A549 (cell line): ENCODE measurements around the gene TAS2R50. TPM values are rescaled to one million over a fixed set of nuclear protein-coding genes. Genes with fewer than 3 reads are reported as not detected.

Experiments used
- ATAC-seq, 2 experiments: fragments of 200-7000 bp in 1 of 2; fragments of >200 bp in 1 of 2; cut with Nextera tagmentation in 1 of 2; cut with Tn5 transposase in 1 of 2; 3 replicates each; pipeline versions ENCODE4 v1.8.0 to v1.9.1; 2018 to 2020; ENCODE audit warnings: mild to moderate bottlenecking in 1 of 2, moderate library complexity in 1 of 2
- CTCF ChIA-PET: fragments of 300-600 bp; sonication (Branson Sonifier 250); formaldehyde crosslinking; extraction: SDS; loops from one replicate; lab custom pipeline; 2021; ENCODE audit warnings: antibody characterized with exemption, inconsistent platforms; lab: Yijun Ruan, JAX
- POLR2A ChIA-PET: fragments of 350-600 bp; formaldehyde crosslinking; extraction: SDS; loops from one replicate; lab custom pipeline; 2021; ENCODE audit warnings: antibody characterized with exemption, inconsistent platforms; lab: Yijun Ruan, JAX
- DNase-seq, 2 experiments: peaks; one replicate each; pipeline versions ENCODE4 v3.0.0 to v3.0.0-alpha.2; 2011 to 2016; ENCODE audit warnings: low read depth in 1 of 2, low spot score in 1 of 2
- FAIRE-seq: peaks from 2 replicates; lab custom pipeline; 2011; peaks lifted over from hg19 to GRCh38; lab: Jason Lieb, UNC
- H3K27ac ChIP-seq, 2 experiments: fragments of >200 bp; sonication (Bioruptor Twin); formaldehyde crosslinking; 3 replicates each; pipeline ENCODE4 v1.5.1; 2016 to 2017
- H3K4me1 ChIP-seq: fragments of >200 bp; sonication (Bioruptor Twin); formaldehyde crosslinking; 3 replicates; pipeline ENCODE4 v1.6.1; 2016
- H3K4me2 ChIP-seq: fragments of >200 bp; sonication (Bioruptor Twin); formaldehyde crosslinking; 3 replicates; pipeline ENCODE4 v1.6.1; 2016
- H3K4me3 ChIP-seq: fragments of >200 bp; sonication (Bioruptor Twin); formaldehyde crosslinking; 3 replicates; pipeline ENCODE4 v1.5.1; 2016
- H3K9me3 ChIP-seq: fragments of >200 bp; sonication (Bioruptor Twin); formaldehyde crosslinking; 3 replicates; pipeline ENCODE4 v1.6.1; 2016
- BCL3 ChIP-seq: fragments of >200 bp; sonication (Bioruptor Twin); formaldehyde crosslinking; IDR thresholded peaks from 3 replicates; pipeline ENCODE4 v1.6.1; 2016
- BHLHE40 ChIP-seq: IDR thresholded peaks from 2 replicates; pipeline ENCODE4 v1.6.1; 2012; ENCODE audit warnings: low read depth, low read length, inconsistent platforms
- FOSB ChIP-seq: fragments of 250-450 bp; sonication (Bioruptor Pico); IDR thresholded peaks from 2 replicates; pipeline ENCODE4 v1.5.0; 2020; ENCODE audit warnings: mild to moderate bottlenecking, moderate library complexity
- HDAC2 ChIP-seq: fragments of 200-600 bp; sonication (generic); IDR thresholded peaks from 2 replicates; pipeline ENCODE4 v1.6.1; 2016
- HOXB13 ChIP-seq: fragments of 250-450 bp; sonication (Bioruptor Pico); IDR thresholded peaks from 2 replicates; pipeline ENCODE4 v1.5.0; 2020; ENCODE audit warnings: low read depth, mild to moderate bottlenecking, moderate library complexity
- MAFK ChIP-seq: fragments of 450-650 bp; IDR thresholded peaks from 2 replicates; pipeline ENCODE4 v1.6.1; 2014; ENCODE audit not compliant: partially characterized antibody
- MAX ChIP-seq: IDR thresholded peaks from 2 replicates; pipeline ENCODE4 v1.6.1; 2012
- MAZ ChIP-seq: fragments of 150-350 bp; IDR thresholded peaks from 2 replicates; pipeline ENCODE4 v1.6.1; 2014; ENCODE audit warnings: antibody characterized with exemption, low read depth, low read length, borderline replicate concordance
- MYC ChIP-seq: IDR thresholded peaks from 2 replicates; pipeline ENCODE4 v1.6.1; 2012; ENCODE audit warnings: mild to moderate bottlenecking, inconsistent platforms, low read length, improper control_type of control experiment, borderline replicate concordance
- NFE2L2 ChIP-seq: fragments of 150-350 bp; conservative IDR thresholded peaks from 2 replicates; pipeline ENCODE4 v1.6.1; 2014; ENCODE audit warnings: low read length
- NPAS2 ChIP-seq: fragments of 250-450 bp; sonication (Bioruptor Pico); IDR thresholded peaks from 2 replicates; pipeline ENCODE4 v1.8.0; 2022; ENCODE audit warnings: mild to moderate bottlenecking, moderate library complexity, borderline replicate concordance
- PHF8 ChIP-seq: fragments of 200-600 bp; sonication (generic); IDR thresholded peaks from 2 replicates; pipeline ENCODE4 v1.6.1; 2016; ENCODE audit warnings: low read depth, mild to moderate bottlenecking, antibody characterized with exemption, moderate library complexity, borderline replicate concordance
- POLR2A ChIP-seq: IDR thresholded peaks from 2 replicates; pipeline ENCODE4 v1.6.1; 2012; ENCODE audit warnings: mild to moderate bottlenecking, low read length
- REST ChIP-seq: fragments of 200-600 bp; sonication (generic); IDR thresholded peaks from 2 replicates; pipeline ENCODE4 v1.6.1; 2016; ENCODE audit warnings: antibody characterized with exemption, mild to moderate bottlenecking, moderate library complexity
- RNF2 ChIP-seq: fragments of 200-600 bp; sonication (generic); IDR thresholded peaks from 2 replicates; pipeline ENCODE4 v1.6.1; 2016; ENCODE audit warnings: low read depth, mild to moderate bottlenecking, antibody characterized with exemption, moderate library complexity, borderline replicate concordance
- SREBF2 ChIP-seq: fragments of 450-650 bp; IDR thresholded peaks from 2 replicates; pipeline ENCODE4 v1.6.1; 2014; ENCODE audit warnings: mild to moderate bottlenecking, moderate library complexity
- USF2 ChIP-seq: fragments of 450-650 bp; IDR thresholded peaks from 2 replicates; pipeline ENCODE4 v1.6.1; 2014; ENCODE audit warnings: antibody characterized with exemption
- ZC3H11A ChIP-seq: fragments of 450-650 bp; IDR thresholded peaks from 2 replicates; pipeline ENCODE4 v1.6.1; 2014; ENCODE audit warnings: antibody characterized with exemption, mild to moderate bottlenecking
- ZNF302 ChIP-seq: fragments of 250-450 bp; sonication (Bioruptor Pico); IDR thresholded peaks from 2 replicates; pipeline ENCODE4 v1.9.0; 2021; ENCODE audit warnings: inconsistent platforms, mild to moderate bottlenecking, moderate library complexity
- ZSCAN20 ChIP-seq: fragments of 250-450 bp; sonication (Bioruptor Pico); IDR thresholded peaks from 2 replicates; pipeline ENCODE4 v1.8.0; 2022; ENCODE audit warnings: mild to moderate bottlenecking, moderate library complexity
- WGBS: methylation state at CpG from one replicate; pipeline ENCODE4 v1.1.6; 2017; ENCODE audit errors: missing lambda C conversion rate; 5-methylcytosine and 5-hydroxymethylcytosine counted together
- polyA plus RNA-seq, 4 experiments: library from polyadenylated mRNA; depleted of rRNA in 3 of 4; stranded (reverse); fragments of >200 nt; fragmentation: RNase III in 1 of 4; extraction: RNeasy Plus Mini Kit Qiagen cat#74134 plus additional on column Dnase treatment in 1 of 4; gene quantifications; 2 replicates in 3 of 4; 3 replicates in 1 of 4; pipeline ENCODE4 v1.2.3, GENCODE V29; 2011 to 2017

TAS2R50 gene
- polyA plus RNA-seq, 2 of the 4 experiments (the other 2 are of a cell fraction), result 0.27 TPM; not detected in 1

GRCh38 chr12:10994307-10994706 is 7.6 kb upstream of the TAS2R50 start:
- no peak for FAIRE-seq
- no peak for ATAC-seq
- Histone ChIP-seq H3K4me3 (no peak overlapping the region), H3K9me3 (peaks cover 9% of the 10 kb centered on the region), H3K4me1 (no peaks in the 10 kb centered on the region), H3K4me2 (no peak overlapping the region), H3K27ac (no peak overlapping the region)
- ChIA-PET POLR2A (no interaction called here), CTCF (no interaction called here)
- 99% methylated on average over 3 of the region's 3 CpGs for WGBS
- no peak for TF ChIP-seq ZNF302 (CRISPR knock-in tag)
- no peak for TF ChIP-seq REST
- no peak for TF ChIP-seq MAZ
- no peak for TF ChIP-seq ZC3H11A
- no peak for TF ChIP-seq BCL3
- DNase-seq, result no peak

GRCh38 chr12:10989107-10989506 is 2.4 kb upstream of the TAS2R50 start:
- TF ChIP-seq MAFK (no peak), USF2 (no peak), REST (no peak), NFE2L2 (no peak), PHF8 (no peak), FOSB (no peak), SREBF2 (no peak), HOXB13 (CRISPR knock-in tag) (no peak), POLR2A (no peak), NPAS2 (CRISPR knock-in tag) (no peak), ZSCAN20 (CRISPR knock-in tag) (no peak), RNF2 (no peak), MAX (no peak), MYC (no peak), HDAC2 (no peak), BHLHE40 (no peak)
- FAIRE-seq (peak; percentile 73), ATAC-seq (no peak), DNase-seq (no peak)
- Histone ChIP-seq H3K27ac (no peak overlapping the region), H3K4me3 (no peak overlapping the region), H3K4me2 (no peak overlapping the region), H3K4me1 (no peaks in the 10 kb centered on the region), H3K9me3 (peaks cover 9% of the 10 kb centered on the region)
- 95% methylated on average over 2 of the region's 2 CpGs for WGBS
- ChIA-PET POLR2A (no interaction called here), CTCF (interaction anchor here (0.6 kb wide), 1 partner anchor 13 kb away, joined by 3 read pairs; no protein-coding TSS in a partner anchor)
